ENCODE data around the gene SART3. TPM values are rescaled to one million over a fixed set of nuclear protein-coding genes. Genes with fewer than 3 reads are reported as not detected.

The SART3 gene
- total RNA-seq, 6 experiments from 2014 or later, result 33.8 to 36.3 (median 34.8) TPM

DNA sequence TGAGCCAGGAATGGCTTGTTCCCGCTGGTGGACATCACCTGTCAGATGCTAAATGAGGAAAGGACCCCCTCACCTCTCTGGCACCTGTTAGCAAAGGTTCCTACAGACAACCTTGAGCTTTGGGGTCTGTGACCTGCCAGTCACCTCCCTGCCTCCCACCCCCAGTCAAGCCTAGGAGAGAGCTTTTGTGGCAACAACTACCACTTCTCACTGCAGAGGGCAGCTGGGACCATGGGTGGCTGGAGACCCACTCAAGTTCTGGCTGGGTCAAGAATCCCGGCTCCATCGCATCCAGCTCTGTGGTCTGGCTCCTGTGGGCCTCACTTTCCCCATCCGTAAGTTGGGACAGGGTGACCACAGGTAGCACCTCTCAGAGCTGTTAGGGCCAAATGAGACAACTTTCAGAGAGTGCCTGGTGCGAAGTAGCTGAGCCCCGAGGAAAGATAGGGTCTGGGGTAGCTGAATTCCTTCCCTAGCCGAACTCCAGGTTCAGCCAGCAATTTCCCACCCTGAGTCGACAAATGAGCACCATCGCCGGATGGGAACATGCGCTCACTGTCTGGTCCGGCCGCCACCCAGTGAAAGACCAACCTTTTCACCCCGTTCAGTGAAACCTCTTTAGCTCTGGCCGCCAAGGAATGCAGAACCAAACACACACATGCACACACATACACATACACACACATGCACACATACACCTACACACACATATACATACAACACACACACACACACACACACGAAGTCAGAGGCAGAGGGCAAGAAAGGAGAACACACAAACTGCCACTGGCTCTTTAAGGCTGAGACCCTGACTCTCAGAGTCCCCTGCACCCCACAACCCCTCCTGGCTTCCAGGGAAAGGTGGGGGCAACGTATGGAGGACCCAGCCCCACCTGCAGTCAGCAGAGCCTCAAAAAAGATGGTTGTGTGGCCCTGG lies 35.0 kb upstream of the SART3 start:
- DNase-seq, result no peak
- H3K4me1 Mint-ChIP-seq (ENCODE audit: low read depth), result no peaks in the 10 kb centered on the region; the same call in 1 of the 2 replicates
- H3K4me3 Mint-ChIP-seq, result no peak overlapping the region
- no peaks in the 10 kb centered on the region for H3K9me3 Mint-ChIP-seq
- H3K27me3 Mint-ChIP-seq (ENCODE audit: insufficient read depth), result peaks cover 4% of the 10 kb centered on the region
- no peak overlapping the region for H3K27ac Mint-ChIP-seq
- H3K36me3 Mint-ChIP-seq (ENCODE audit: low read depth), result no peaks in the 10 kb centered on the region
- TF ChIP-seq, protein P1, sequence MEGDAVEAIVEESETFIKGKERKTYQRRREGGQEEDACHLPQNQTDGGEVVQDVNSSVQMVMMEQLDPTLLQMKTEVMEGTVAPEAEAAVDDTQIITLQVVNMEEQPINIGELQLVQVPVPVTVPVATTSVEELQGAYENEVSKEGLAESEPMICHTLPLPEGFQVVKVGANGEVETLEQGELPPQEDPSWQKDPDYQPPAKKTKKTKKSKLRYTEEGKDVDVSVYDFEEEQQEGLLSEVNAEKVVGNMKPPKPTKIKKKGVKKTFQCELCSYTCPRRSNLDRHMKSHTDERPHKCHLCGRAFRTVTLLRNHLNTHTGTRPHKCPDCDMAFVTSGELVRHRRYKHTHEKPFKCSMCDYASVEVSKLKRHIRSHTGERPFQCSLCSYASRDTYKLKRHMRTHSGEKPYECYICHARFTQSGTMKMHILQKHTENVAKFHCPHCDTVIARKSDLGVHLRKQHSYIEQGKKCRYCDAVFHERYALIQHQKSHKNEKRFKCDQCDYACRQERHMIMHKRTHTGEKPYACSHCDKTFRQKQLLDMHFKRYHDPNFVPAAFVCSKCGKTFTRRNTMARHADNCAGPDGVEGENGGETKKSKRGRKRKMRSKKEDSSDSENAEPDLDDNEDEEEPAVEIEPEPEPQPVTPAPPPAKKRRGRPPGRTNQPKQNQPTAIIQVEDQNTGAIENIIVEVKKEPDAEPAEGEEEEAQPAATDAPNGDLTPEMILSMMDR (IDR thresholded peaks at IDR 0.05), result no peak

DNA sequence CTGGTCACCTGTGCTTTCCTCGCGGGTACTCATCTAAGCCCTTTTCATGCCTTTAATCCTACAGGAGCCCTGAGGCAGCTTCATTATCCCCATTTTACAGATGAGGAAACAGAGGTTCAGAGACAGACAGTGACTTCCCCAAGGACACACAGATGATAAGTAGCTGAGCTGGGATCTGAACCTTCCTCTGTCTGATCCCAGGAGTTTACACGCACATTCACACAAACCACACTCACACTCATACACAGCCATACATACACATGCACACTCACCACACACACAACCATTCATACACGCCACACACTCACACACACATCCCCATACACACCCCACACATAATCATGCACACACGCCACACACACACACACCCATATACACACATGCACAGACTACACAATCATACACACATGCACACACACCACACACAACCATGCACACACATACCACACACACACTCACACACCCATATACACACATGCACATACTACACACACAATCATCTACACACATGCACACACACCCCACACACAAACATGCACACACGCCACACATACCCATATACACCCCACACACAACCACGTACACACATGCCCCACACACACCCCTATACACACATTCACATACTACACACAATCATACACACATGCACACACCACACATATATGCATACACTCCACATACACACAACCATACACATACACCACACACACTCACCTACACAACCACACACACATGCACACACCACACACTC lies 34.2 kb upstream of the SART3 start:
- H3K27me3 Mint-ChIP-seq (ENCODE audit: insufficient read depth), result peaks cover 2% of the 10 kb centered on the region; the same call in 1 of the 2 replicates
- H3K36me3 Mint-ChIP-seq (ENCODE audit: low read depth), result no peaks in the 10 kb centered on the region
- TF ChIP-seq, protein P1 (IDR thresholded peaks at IDR 0.05), result no peak
- H3K4me1 Mint-ChIP-seq (ENCODE audit: low read depth), result no peaks in the 10 kb centered on the region; the same call in 1 of the 2 replicates
- no peak overlapping the region for H3K27ac Mint-ChIP-seq
- no peak for DNase-seq
- no peak overlapping the region for H3K4me3 Mint-ChIP-seq
- no peaks in the 10 kb centered on the region for H3K9me3 Mint-ChIP-seq

DNA sequence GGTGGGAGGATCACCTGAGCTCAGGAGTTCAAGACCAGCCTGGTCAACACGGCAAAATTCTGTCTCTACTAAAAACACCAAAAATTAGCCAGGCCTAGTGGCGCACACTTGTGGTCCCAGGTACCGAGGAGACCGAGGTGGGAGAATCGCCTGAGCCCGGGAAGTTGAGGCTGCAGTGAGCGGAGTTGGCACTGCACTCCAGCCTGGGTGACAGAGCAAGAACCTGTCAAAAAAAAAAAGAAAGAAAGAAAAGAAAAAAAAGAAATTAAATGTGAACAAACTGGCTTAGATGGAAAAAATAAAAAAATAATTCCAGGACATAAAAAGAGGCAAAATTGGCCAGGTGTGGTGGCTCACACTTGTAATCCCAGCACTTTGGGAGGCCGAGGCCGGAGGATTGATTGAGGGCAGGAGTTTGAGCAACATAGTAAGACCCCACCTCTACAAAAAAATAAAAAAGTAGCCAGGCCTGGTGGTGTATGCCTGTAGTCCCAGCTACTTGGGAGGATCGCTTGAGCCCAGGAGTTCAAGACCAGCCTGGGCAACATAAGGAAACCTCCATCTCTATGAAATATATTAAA lies 33.4 kb upstream of the SART3 start:
- no peak for DNase-seq
- no peak overlapping the region for H3K27ac Mint-ChIP-seq
- H3K9me3 Mint-ChIP-seq, result no peaks in the 10 kb centered on the region
- H3K36me3 Mint-ChIP-seq (ENCODE audit: low read depth), result no peaks in the 10 kb centered on the region
- TF ChIP-seq, protein P1 (IDR thresholded peaks at IDR 0.05), result no peak
- H3K27me3 Mint-ChIP-seq (ENCODE audit: insufficient read depth), result peaks cover 2% of the 10 kb centered on the region; the same call in 1 of the 2 replicates
- no peaks in the 10 kb centered on the region; the same call in 1 of the 2 replicates for H3K4me1 Mint-ChIP-seq (ENCODE audit: low read depth)
- no peak overlapping the region for H3K4me3 Mint-ChIP-seq

DNA sequence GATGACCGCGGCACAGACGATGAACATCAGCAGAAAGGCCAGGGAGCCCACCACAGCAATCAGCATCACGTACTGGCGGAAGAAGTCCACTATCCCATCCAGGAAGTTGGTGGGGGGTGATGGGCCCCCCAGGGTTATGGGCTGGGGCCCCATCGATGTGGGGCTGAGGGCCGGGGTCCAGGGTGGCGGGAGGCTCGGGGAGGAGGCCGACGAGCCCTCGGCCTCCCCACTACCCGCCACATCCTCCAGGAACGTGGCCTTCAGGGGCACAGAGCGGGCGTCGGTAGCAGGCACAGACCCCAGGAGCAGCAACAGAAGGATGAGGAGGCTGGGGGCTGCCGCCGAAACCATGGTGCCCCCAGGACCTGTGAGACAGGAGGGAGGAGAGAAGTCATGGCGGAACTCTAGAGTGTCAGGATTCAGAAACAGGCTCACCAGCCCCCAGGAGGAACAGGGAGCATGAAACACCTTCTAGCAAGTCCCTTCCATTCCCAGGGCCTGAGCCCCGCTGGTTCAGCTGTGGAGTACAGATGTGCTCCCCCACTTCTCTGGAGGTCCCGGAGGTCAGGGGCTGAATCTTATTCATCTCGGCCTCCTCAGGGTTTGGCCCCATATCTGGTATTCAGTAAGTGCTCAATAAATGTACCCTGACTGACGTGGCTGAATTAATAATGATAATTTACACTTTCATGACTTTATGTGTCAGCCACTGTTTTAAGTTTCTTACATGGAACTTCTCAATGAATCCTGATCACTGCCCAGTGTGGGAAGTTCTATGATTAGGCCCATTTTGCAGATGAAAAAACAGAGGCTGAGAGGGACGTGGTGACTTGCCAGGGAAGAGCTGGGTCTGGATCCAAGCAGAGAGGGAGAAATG lies 31.3 kb upstream of the SART3 start:
- H3K27me3 Mint-ChIP-seq (ENCODE audit: insufficient read depth), result peaks cover 1% of the 10 kb centered on the region; the same call in 1 of the 2 replicates
- no peak for DNase-seq
- no peaks in the 10 kb centered on the region for H3K36me3 Mint-ChIP-seq (ENCODE audit: low read depth)
- H3K27ac Mint-ChIP-seq, result no peak overlapping the region
- H3K4me3 Mint-ChIP-seq, result no peak overlapping the region
- TF ChIP-seq, protein P1 (IDR thresholded peaks at IDR 0.05), result no peak
- H3K9me3 Mint-ChIP-seq, result no peaks in the 10 kb centered on the region
- no peaks in the 10 kb centered on the region; the same call in 1 of the 2 replicates for H3K4me1 Mint-ChIP-seq (ENCODE audit: low read depth)
